ENCODE measurements around the gene INPP5J.
"Not testable (repeated sequence)": the region's sequence is repeated elsewhere in the genome, so short reads cannot be mapped to it uniquely, and the experiment has no call there.

The INPP5J gene

GRCh38 chr22:31102441-31103081 lies 20.2 kb upstream of the INPP5J start:
- no peak for DNase-seq (ENCODE audit: low spot score)

DNA sequence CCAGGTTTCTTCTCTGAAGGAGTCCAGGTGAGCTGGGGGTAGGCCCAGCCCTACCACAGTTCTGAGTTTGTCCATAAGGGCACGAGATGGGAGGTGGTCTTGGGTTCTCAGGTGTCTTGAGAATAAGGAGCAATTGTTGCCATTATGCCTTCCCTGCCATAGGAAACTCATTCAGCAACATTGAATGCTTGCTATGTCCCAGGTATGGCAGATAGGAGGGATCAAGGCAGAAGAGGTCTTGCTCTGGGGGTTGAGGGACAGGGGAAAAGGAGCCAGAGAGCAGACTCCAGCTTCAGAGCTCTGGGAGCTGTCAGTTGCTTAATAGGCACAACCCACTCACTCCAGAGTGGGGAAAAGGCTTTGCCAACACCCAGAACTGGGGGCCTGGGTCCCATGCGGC lies 19.7 kb upstream of the INPP5J start:
- no peak for DNase-seq (ENCODE audit: low spot score)

DNA sequence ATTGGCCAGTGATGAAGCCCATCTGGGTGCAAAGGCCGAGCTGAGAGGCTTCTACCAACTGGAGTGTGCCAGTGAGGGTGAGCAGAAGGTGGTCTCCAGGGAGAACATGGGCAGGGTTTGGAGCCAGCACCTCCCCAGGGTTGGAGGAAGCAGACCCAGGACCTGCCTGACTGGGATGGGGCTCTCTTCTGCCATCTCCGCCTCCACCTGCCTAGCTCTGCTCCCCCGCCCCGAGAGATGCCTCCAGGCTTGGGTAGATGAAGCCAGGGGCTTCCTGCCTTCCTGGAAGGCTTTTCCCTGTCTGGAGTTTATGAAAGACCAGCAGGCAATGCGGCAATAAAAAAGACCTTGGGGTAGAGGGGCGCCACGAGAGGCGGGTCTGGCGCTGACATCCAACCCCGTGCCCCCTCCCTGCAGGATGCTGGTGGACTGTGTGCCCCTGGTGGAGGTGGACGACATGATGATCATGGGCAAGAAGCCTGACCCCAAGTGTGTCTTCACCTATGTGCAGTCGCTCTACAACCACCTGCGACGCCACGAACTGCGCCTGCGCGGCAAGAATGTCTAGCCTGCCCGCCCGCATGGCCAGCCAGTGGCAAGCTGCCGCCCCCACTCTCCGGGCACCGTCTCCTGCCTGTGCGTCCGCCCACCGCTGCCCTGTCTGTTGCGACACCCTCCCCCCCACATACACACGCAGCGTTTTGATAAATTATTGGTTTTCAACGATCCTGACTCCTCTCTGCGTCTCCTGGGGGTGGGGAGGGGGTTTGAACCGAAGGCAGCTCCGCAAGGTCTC lies 18.7 kb upstream of the INPP5J start:
- no peak for DNase-seq (ENCODE audit: low spot score)

GRCh38 chr22:31104869-31105268 lies 17.9 kb upstream of the INPP5J start:
- no peak for DNase-seq (ENCODE audit: low spot score)

- no peak for DNase-seq (ENCODE audit: low spot score)
Measured at GRCh38 chr22:31105282-31105929, 17.4 kb upstream of the INPP5J start.

DNA sequence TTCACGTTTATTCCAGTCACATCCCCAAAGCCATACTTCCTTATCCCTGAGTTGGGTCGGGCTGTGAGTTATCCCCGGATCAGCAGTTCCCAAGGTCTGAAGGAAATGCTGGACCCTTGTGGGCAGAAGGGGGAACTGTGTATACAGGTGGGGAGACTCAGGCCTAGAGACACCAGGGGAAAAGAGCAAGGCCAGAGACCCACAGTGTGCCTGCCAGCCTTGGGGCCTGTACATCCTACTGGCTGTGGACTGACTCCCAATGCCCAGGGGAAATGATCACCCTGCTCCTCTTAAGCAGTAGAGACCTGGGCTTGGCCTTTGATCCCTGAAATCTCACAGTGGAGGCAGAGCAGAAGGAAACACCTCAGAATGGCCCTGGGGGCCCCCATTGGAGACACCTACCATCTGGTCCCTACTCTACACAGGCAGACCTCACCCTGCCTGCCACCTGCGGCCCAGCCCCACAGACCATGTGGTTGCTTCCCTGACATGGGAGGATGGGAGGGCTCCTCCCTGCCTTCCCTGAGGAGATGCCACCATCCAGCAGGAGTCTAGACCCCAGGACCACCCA lies 16.7 kb upstream of the INPP5J start:
- no peak for DNase-seq (ENCODE audit: low spot score)

DNA sequence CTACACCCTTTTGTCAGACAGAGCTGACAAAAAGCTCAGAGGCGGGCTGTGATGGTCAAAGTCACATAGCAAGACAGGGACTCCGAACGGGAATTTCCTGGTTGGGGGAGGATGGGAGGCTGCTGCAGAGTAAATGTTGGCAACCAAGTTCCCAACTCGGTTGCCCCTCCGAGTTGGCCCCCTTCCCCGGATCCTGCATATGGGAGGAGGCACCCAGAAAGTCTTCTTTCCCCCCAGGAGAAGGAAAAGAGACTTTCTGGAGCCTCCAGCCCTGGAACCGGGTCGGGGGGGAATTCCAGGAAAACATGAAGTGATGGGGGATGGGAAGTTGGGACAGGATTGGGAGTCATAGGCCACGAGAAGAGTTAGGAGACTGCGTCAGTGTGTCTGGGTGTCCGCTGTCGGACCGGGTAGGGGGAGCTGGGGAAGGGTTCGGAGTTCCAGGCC lies 16.0 kb upstream of the INPP5J start:
- no peak for DNase-seq (ENCODE audit: low spot score)

DNA sequence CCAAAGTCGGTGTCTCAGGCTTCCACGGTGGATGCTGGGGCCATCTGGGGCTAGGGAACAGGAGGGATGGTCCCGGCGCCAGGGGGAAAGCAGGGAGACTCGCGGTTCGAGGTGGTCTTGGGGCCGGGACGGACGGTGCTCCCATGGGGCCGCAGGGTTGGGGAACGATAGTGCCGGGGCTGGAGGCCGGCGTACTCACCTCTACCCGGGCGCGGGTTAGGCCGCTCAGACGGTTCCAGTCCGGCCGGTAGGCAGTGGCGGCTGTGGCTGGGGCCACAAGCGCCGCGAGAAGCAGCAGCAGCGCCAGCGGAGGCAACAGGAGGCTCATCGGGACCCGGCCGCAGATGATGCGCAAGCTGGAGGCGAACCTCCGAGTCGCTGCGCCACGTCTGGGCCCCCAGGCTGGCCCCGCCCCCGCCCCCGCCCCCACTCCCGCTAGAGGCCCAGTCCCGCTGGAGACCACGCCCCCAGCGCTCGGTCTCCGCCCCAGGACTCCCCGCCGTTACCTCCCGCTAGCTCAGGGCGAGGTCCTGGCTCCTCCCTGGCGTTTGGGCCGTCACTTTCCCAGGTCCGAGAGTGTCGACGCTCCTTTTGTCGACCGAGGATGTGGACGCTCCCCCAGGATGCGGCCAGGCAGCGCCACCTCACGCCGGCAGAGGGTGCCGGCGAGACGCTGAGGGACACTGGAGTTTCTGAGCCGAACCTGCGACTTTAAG lies 15.4 kb upstream of the INPP5J start, which contains the start of gene SELENOM:
TSS of gene SELENOM (minus strand) at position 391 of the 716 bp plus-strand sequence. CDS start at position 328, 63 bp downstream.
- DNase-seq (ENCODE audit: low spot score) = peak; percentile 92

DNA sequence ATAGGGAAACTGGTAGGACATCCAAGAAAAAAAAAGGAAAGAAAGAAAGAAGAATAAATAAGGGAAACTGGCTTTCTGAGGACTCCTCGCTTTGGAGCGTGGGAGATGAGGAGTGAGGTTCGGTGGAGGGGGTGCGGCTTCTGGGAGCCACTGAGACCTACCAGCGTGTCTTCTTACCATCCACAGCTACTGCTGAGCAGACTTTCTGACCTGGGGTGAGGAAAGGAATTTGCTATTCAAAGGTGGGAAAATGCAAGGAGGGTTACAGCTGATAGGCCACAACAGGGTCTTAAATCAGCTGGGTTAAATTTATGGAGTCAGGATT lies 14.9 kb upstream of the INPP5J start:
- DNase-seq (ENCODE audit: low spot score) = no peak

- not testable (repeated sequence) for DNase-seq (ENCODE audit: low spot score)
Measured at GRCh38 chr22:31112547-31113091, 10.1 kb upstream of the INPP5J start.

DNA sequence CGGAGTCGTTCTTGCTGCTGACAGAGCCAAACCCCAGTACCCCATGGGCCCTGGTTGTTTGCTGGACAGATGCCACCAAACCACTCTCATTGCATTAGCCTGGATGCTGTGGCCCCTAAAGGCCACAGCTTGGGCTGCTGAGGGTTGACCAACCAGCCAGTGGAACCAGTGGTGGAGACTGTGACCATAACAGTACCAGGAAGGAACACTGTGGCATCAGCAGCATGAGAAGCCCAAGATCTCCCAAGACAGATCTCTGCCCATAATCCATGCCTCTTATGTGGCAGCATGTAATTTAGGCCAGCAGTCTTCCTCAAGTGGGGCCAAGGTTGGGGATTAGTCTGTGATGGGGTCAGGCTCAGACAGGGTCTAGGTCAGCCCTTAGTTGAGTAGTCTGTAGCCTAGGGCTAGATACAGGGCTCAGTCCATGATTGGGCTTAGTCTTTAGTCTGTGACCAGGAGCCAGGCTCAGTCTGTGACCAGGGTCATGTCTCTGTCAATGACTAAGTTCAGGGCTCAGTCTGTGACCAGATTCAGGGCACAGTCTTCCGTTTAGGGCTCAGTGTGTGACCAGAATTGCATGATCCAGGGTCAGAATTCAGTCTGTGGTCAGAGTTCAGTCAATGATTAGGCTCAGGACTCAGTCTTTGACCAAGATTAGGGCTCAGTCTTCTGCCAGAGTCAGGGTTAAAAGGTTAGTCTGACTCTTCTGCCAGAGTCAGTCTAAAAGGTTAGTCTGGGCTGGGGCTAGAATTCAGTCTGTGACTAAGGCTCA lies 4.5 kb upstream of the INPP5J start:
- no peak for DNase-seq (ENCODE audit: low spot score)

GRCh38 chr22:31119026-31119717 lies 3.6 kb upstream of the INPP5J start:
- DNase-seq (ENCODE audit: low spot score) = no peak

GRCh38 chr22:31120230-31120629 lies 2.5 kb upstream of the INPP5J start:
- no peak for DNase-seq (ENCODE audit: low spot score)

DNA sequence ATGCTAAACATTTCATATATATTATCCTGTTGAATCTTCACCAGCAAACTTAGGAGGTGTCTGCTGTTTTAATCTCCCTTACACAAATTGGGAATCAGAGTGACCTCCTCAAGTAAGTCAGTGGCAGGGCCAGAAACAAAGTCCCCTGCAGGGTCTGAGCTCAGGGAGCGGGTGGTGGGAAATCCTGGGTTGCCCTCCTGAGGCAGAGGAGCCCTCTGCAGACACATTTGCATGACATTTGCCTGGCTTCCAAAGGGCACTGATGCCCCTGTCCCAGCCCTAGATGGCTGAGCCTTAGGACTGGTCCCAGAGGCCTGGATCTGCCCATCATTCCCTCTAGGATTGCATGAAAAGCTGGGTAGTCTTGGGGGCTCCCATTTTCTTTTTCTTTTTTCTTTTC lies 2.1 kb upstream of the INPP5J start:
- no peak for DNase-seq (ENCODE audit: low spot score)

DNA sequence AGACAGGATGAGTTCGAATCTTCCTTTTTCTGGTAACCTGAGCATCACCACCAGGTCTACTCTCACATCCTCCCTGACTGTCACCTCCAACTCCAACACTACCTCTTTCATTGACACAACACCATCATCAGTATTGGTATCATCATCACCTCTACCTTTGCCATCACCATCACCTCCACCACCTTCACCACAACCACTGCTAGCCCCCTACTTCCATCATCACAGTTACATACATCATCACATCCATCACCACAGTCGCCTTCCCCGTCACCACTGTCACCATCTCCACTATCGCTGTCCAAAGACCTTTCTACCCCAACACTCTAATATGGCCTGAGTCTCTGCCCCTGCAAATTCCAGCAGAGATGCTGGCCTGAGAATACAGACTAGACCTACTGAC lies 1.4 kb upstream of the INPP5J start:
- no peak for DNase-seq (ENCODE audit: low spot score)

DNA sequence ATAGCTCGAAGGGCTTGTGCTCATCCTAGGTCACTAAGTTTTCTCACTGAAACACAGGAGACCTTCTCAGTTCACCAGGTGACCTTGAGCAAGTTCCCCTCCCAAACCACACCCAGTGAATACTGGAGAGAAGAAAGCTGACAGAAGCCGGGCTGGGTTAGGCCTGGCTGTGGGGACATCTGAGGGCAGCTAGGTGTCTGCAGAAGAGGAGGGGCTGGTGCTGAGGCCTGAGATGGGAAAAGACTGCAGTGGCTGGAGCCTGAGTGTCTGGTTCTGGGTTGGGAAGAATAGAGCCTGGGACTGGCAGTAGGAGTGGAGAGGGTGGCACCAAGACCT lies 602 bp upstream of the INPP5J start:
- DNase-seq (ENCODE audit: low spot score) = no peak

- DNase-seq (ENCODE audit: low spot score) = no peak
Measured at GRCh38 chr22:31123292-31123602, 481 bp downstream of the INPP5J start.

- DNase-seq (ENCODE audit: low spot score) = no peak
Measured at GRCh38 chr22:31124290-31124689, 1.5 kb downstream of the INPP5J start.

DNA sequence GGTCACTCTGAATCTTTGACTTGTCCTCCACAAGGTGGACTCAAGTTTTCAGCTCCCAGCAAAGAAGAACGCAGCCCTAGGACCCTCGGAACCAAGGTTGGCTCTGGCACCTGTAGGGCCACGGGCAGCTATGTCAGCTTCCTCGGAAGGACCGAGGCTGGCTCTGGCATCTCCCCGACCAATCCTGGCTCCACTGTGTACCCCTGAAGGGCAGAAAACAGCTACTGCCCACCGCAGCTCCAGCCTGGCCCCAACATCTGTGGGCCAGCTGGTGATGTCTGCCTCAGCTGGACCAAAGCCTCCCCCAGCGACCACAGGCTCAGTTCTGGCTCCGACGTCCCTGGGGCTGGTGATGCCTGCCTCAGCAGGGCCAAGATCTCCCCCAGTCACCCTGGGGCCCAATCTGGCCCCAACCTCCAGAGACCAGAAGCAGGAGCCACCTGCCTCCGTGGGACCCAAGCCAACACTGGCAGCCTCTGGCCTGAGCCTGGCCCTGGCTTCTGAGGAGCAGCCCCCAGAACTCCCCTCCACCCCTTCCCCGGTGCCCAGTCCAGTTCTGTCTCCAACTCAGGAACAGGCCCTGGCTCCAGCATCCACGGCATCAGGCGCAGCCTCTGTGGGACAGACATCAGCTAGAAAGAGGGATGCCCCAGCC lies 2.2 kb downstream of the INPP5J start:
- DNase-seq (ENCODE audit: low spot score) = no peak

DNA sequence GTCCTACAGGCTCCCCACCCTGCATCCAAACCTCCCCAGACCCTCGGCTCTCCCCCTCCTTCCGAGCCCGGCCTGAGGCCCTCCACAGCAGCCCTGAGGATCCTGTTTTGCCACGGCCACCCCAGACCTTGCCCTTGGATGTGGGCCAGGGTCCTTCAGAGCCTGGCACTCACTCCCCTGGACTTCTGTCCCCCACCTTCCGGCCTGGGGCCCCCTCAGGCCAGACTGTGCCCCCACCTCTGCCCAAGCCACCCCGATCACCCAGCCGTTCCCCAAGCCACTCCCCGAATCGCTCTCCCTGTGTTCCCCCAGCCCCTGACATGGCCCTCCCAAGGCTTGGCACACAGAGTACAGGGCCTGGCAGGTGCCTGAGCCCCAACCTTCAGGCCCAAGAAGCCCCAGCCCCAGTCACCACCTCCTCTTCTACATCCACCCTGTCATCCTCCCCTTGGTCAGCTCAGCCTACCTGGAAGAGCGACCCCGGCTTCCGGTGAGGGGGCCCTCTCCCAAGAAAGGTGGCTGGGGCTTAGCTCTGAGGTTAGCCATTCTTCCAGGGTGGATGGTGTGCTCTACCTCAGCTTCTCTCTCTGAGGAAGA lies 2.9 kb downstream of the INPP5J start:
- DNase-seq (ENCODE audit: low spot score) = no peak

Data from CD4-positive, alpha-beta T cell treated with Interleukin-6 at 100 ng/mL for 8 hours (primary cell).